T47D (cell line): Measurements from ENCODE around the gene CIAO2A.
"Not testable (repeated sequence)": the region's sequence is repeated elsewhere in the genome, so short reads cannot be mapped to it uniquely, and the experiment has no call there.

Experiments
- DNase-seq, 2 experiments: peaks; one replicate each; pipeline versions ENCODE4 v3.0.0 to v3.0.0-alpha.2; 2011 to 2012; ENCODE audit warnings: low read depth in 1 of 2, low spot score in 1 of 2
- JUND ChIP-seq: IDR thresholded peaks from 2 replicates; pipeline ENCODE4 v1.6.1; 2012; ENCODE audit warnings: low read depth
- in situ Hi-C: cut with HindIII; loops from 2 replicates; pipeline ENCODE4 v1.10.0; 2016; ENCODE audit warnings: low sequenced_read_pairs, low pct_unique_long_range_greater_than_20kb

The CIAO2A gene

DNA sequence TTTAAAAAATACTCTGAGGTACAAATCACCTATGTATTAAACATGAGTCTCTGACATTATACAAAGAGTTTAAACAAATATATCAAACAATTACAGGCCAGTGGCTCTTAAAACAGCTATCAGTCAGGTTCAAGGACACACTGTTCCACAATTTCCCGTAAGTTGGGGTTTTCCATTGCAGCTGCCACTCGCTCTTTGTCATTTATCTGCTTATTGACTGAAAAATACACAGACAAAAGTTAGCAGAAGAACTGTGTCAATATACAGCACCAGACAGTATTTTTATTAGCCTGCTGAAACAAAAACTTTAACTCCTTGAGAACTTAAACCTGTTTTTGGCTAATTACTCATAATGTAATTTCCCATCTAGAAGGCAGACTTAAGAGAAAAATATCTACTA is 20.8 kb downstream of the CIAO2A start:
- no peak for DNase-seq
- in situ Hi-C loops: no loop called here
- TF ChIP-seq JUND: no peak

DNA sequence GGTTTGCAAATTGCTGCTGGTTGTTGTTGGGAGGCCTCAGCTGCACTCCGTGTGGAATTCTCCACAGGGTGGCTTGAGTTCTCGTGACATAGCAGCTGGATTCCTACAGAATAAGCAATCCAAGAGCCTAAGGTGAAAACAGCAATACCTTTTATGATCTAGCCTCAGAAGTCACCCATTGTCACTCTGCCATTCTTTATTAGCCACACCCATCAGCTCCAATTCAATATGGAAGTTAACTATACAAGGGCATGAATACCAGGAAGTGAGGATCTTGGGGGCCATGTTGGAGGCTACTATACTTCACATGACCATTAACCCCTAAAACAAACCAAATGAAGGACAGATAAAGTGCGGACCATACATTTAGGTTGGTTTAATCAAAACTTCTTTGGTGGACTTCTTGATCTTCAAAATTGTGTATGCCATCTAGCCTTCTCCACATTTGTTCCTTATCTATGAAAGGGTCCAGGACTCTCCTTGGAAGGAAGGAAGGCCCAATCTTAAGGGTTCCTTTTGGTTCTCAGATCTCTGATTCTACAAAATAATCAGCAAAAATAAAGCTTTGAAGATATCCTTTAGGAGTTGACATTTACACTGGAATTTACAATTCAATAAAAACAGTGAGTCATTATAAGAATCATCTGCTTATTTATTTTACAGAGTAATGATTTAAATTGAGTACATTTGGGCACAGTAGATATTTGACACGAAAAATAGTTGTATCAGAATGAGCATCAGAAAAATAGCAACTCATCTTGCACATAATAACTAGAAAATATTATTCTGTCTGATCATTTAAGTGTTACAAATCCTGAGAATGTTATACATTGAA is 21.5 kb downstream of the CIAO2A start:
- TF ChIP-seq JUND: no peak
- in situ Hi-C loops: no loop called here
- DNase-seq: no peak

DNA sequence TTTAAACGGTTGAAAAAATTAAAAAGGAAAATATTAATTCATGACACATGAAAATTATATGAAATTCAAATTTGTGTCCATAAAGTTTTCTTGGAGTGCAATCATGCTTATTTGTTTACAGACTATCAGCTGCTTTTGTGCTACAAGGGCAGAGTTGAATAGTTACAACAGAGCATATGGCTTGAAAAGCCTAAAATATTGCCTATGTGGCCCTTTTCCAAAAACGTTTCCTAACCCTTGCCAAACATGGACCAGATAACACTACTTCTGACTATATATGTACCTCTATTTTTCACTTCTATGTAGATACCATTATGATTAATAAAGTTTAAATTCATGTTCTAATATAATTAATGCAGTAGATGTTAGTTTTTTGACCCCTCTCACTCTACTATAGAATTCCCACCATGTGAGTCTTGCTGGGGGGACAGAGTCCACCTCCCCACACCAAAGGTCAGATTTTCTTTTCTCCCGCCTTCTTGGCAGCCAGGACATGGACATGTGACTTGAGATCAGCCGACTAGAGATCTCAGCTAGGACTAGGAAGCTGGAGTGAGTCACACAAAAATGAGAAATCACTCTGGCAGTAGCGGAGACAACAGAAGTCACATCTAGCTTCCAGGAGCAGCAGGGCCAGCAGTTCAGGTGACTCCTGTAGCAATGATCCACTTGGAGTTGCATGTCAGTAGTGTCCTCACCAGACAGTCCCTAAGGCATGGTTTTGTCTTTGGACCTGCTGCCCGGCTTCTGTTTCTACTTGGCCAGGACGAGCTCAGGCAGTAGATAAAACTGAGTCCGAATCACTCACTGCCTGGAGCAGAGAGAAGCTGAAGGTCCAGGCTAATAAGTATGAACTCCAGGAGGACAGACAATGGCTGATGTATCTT is 22.4 kb downstream of the CIAO2A start:
- no peak for DNase-seq
- in situ Hi-C loops: no loop called here
- no peak for TF ChIP-seq JUND

DNA sequence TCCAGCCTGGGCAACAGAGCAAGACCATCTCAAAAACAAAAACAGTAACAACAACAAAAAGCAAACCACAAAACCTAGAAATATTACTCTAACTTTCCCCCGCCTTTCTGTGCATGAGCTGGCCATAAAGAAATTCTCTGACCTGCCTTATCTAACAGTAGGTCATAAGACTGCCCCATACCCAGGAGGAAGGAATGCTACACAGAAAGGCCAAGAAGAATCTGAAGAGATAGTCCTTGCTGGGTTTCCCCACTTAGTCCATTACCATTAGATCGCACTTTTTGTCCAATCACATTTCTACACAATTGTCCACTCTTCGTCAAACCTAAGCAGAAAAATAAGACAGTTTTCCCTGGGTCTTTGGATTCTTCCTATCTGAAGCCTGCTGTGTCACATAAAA is 23.5 kb downstream of the CIAO2A start:
- in situ Hi-C loops: no loop called here
- no peak for TF ChIP-seq JUND
- no peak for DNase-seq

DNA sequence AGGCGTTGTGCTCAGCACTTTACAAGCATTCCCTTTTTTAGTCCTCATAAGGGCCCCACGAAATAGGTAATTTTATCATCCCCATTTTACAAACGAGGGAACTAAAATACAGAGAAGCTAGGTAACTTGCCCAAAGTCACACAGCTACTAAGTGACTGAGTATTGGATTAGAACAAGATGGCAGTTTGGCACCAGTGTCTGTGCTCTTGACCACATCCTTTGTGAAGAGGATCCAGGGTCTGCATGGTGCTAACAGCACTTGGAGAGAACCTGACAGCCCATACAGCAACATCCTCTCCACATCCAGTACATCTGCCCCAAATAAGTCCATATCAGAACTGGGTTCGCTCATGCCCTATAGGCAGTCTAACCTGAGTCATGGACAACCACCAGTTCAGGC is 25.5 kb downstream of the CIAO2A start:
- DNase-seq: no peak
- TF ChIP-seq JUND: no peak
- in situ Hi-C loops: no loop called here

DNA sequence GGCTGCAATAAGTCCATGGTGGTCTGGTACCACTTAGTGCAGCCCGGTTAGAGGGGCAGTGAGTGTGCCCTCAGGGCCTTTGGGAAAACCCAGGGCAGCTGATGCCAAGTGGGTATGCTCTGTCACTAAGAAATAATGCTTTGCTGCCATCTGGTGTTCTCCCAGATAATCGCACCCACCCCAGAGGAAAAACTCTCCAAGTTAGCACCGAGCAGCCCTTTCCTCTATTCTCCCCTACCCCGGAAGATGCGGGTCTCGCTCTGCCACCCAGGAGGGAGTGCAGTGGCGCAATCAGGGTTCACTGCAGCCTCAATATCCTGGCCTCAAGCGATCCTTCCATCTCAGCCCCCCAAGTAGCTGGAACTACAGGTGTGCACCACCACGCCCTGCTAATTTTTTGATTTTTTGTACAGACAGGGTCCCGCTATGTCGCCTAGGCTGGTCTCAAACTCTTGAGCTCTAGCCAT is 26.0 kb downstream of the CIAO2A start:
- DNase-seq: peak; percentile 45 to 72
- in situ Hi-C loops: no loop called here
- TF ChIP-seq JUND: no peak

DNA sequence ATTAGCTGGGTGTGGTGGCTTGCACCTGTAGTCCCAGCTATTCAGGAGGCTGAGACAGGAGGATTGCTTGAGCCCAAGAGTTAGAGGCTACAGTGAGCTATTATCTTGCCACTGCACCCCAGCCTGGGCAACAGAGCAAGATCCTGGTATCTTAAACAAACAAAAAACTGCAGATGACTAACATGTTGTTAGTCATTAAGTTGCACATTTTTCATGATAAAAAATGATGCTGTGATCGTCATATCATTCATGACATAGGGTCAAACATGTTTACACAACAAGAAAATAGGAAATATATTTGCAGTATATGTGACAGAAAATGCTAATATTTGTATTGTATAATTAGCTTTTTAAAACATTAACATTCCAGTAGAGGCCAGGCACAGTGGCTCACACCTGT is 27.2 kb downstream of the CIAO2A start:
- DNase-seq: no peak
- in situ Hi-C loops: no loop called here
- TF ChIP-seq JUND: no peak

DNA sequence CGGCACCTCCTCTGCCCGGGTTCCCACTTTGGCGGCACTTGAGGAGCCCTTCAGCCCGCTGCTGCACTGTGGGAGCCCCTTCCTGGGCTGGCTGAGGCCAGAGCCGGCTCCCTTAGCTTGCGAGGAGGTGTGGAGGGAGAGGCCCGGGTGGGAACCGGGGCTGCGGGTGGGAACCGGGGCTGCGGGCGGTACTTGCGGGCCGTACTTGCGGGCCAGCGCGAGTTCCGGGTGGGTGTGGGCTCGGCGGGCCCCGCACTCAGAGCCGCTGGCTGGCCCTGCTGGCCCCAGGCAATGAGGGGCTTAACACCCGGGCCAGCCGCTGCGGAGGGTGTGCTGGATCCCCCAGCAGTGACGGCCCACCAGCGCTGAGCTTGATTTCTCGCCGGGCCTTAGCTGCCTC is 32.9 kb downstream of the CIAO2A start:
- DNase-seq: no peak
- in situ Hi-C loops: no loop called here
- TF ChIP-seq JUND: no peak

DNA sequence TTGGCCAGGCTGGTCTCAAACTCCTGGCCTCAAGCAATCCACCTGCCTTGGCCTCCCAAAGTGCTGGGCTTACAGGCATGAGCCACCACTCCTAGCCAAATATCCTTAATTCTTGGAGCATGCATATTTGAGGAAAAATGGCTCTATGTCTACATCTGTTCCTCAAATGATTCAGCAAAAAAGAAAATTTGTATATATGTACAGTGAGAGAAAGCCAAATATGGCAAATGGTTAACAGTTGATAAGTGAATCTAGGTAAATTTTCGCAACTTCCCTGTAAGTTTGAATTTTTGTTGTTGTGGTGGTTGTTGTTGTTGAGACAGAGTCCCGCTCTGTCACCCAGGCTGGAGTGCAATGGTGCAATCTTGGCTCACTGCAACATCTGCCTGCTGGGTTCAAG is 34.5 kb downstream of the CIAO2A start:
- DNase-seq, in situ Hi-C loops: not testable (repeated sequence)

DNA sequence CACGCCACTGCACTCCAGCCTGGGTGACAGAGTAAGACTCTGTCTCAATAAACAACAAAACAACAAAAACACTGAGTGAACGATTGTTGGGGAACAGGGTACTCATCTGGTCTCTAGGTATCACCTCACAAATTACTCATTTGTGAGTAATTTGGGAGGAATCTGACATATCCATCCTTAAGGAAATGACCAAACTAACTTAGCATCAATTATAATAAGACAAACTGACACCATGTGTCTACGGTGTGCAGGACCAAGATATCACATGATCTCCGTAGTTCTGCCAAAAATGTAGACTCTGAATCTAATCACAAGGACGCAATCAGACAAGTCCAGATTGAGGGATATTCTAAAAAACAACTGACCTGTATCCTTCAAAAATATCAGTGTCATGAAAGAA is 35.4 kb downstream of the CIAO2A start:
- no peak for TF ChIP-seq JUND
- no peak for DNase-seq
- in situ Hi-C loops: no loop called here

DNA sequence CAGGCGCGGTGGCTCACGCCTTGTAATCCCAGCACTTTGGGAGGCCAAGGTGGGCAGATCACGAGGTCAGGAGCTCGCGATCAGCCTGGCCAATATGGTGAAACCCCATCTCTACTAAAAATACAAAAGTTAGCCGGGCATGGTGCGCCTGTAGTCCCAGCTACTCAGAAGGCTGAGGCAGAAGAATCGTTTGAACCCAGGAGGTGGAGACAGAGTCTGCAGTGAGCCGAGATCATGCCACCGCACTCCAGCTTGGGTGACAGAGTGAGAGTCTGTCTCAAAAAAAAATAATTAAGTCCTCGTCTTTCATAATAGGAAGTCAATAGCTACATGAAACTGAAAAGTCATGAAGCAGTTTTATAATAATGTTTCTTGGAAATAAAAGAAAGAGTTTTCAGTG is 40.0 kb downstream of the CIAO2A start:
- in situ Hi-C loops, DNase-seq: not testable (repeated sequence)

DNA sequence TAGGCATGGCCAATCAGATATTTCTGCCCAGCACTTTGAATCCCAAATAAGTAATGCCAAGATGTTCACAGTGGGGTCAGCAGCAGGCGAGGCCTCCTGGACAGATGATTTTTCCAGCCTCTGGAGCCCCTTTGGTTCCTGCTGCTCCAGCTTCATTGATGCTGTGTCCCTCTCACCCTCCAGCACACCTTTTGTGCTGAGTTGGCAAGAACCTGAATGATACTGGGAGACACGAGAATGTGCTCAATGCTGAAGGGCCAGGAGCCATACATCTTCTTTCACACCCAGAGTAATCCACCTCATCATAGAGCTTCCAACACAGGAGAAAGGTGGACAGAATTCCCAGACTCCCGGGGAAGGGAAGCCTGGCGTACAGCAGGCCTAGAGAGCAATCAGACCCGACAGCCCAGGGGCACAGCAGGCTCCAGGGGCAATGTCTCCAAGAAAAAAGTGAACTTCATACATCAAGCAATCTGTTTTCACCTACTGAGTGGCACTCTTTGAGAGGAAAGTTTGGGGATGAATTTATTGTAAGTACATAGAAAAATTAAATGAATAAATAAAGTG is 40.6 kb downstream of the CIAO2A start:
- in situ Hi-C loops: no loop called here
- no peak for DNase-seq
- no peak for TF ChIP-seq JUND

DNA sequence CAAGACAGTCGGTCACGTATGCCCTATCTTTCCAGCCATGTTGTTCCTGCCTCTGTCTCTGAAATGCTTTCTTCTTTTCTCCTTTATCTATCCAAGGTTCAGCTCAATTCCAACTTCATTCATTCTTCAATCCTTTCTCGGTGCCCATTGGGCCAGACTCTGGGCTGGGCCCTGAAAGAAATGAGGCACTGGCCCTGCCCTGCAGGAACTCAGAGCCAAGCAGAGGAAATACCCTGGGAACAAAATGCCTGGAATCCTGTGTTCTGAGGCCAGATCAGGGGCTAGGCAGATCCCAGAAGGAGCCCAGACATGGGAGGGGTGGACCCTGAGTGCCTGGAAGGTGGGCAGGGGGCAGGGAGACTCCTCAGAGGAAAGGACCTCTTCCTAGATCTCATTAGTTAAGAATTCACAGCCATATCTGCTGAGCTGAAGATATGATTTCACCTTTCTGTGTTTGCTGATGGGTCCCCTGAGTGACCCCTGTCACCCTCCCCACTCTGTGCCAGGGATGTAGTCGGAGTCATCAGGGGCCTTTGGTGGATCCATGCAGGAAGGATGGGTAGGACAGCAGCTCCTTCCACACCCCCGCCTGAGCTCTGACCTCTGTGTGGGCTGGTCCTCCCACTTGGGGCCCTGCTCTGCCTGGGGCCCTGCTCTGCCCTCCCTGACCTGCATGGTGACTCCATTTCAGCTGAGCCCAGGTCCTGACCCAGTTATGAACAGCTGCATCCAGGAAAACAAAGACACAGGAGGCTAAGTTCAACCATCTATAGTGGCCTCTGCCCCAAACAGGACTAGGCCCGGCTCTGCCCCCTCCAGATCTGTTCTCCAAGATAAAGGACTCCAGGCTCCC is 42.0 kb downstream of the CIAO2A start:
- in situ Hi-C loops: no loop called here
- TF ChIP-seq JUND: no peak
- no peak for DNase-seq
